Right atrium auricular region (tissue), 2 donors: ENCODE results near the gene TNS1. TPM values are rescaled to one million over a fixed set of nuclear protein-coding genes. Genes with fewer than 3 reads are reported as not detected.

Experiments
- DNase-seq: peaks from one replicate; pipeline ENCODE4 v3.0.0-alpha.2; 2019; ENCODE audit warnings: low spot score
- H3K27ac ChIP-seq, 2 donors: fragments of 200-600 bp; sonication (generic); 1 replicate in 1 of 2; 2 replicates in 1 of 2; pipeline ENCODE4 v1.5.1; 2016 to 2019
- H3K27me3 ChIP-seq, 2 donors: fragments of 200-600 bp; sonication (generic); one replicate each; pipeline versions ENCODE4 v1.5.1 to v1.6.0; 2017 to 2019
- H3K36me3 ChIP-seq: fragments of 200-600 bp; sonication (generic); one replicate; pipeline ENCODE4 v1.5.1; 2016
- H3K4me1 ChIP-seq, 2 donors: fragments of 200-600 bp; sonication (generic); one replicate each; pipeline versions ENCODE4 v1.5.1 to v1.6.0; 2017 to 2019
- H3K4me3 ChIP-seq, 2 donors: fragments of 200-600 bp; sonication (generic); 1 replicate in 1 of 2; 2 replicates in 1 of 2; pipeline ENCODE4 v1.5.1; 2017 to 2019; ENCODE audit warnings: mild to moderate bottlenecking in 1 of 2, moderate library complexity in 1 of 2
- H3K9me3 ChIP-seq, 2 donors: fragments of 200-600 bp; sonication (generic); one replicate each; pipeline ENCODE4 v1.5.1; 2019
- total RNA-seq, 2 donors: library from RNA; depleted of rRNA; stranded (reverse); fragments of >200 nt; gene quantifications; one replicate each; pipeline ENCODE4 v1.1.0, GENCODE V29; 2016
- TF ChIP-seq, protein P1 (sequence below), 2 donors: fragments of 200-600 bp; sonication (generic); IDR thresholded peaks; one replicate each; pipeline ENCODE4 v1.5.1; 2019; ENCODE audit warnings: antibody characterized with exemption in 2 of 2

Gene TNS1
- total RNA-seq, 2 donors from 2014 or later, result 393 to 720 TPM

DNA sequence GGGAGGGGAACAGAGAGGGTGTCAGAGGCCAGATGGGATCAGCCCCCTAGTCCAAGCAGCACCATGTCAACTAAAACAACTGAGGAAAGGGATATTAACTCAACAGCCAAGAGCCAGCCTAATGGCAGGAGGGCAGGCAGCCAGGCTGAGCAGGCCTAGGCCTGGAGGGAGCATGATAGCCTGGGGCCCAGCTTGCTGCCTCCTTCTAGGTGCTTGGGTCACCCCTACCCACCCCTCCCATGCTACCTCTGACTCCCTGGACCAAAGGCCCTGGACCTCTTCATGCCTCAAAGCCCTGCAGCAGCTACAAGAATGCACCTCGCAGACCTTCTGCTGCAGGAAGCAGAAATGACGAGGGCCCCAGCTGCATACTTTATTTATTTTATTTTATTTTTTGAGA lies 22.1 kb upstream of the TNS1 start:
- H3K27ac ChIP-seq, result peak overlapping the region; percentile 26 to 30
- H3K9me3 ChIP-seq, result no peaks in the 10 kb centered on the region
- no peak for DNase-seq
- no peaks in the 10 kb centered on the region for H3K27me3 ChIP-seq
- TF ChIP-seq, protein P1, sequence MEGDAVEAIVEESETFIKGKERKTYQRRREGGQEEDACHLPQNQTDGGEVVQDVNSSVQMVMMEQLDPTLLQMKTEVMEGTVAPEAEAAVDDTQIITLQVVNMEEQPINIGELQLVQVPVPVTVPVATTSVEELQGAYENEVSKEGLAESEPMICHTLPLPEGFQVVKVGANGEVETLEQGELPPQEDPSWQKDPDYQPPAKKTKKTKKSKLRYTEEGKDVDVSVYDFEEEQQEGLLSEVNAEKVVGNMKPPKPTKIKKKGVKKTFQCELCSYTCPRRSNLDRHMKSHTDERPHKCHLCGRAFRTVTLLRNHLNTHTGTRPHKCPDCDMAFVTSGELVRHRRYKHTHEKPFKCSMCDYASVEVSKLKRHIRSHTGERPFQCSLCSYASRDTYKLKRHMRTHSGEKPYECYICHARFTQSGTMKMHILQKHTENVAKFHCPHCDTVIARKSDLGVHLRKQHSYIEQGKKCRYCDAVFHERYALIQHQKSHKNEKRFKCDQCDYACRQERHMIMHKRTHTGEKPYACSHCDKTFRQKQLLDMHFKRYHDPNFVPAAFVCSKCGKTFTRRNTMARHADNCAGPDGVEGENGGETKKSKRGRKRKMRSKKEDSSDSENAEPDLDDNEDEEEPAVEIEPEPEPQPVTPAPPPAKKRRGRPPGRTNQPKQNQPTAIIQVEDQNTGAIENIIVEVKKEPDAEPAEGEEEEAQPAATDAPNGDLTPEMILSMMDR (IDR thresholded peaks at IDR 0.05), result no peak
- no peak overlapping the region for H3K4me3 ChIP-seq
- peaks cover 0 to 73% of the 10 kb centered on the region in 2 donors for H3K4me1 ChIP-seq
- no peaks in the 10 kb centered on the region for H3K36me3 ChIP-seq

DNA sequence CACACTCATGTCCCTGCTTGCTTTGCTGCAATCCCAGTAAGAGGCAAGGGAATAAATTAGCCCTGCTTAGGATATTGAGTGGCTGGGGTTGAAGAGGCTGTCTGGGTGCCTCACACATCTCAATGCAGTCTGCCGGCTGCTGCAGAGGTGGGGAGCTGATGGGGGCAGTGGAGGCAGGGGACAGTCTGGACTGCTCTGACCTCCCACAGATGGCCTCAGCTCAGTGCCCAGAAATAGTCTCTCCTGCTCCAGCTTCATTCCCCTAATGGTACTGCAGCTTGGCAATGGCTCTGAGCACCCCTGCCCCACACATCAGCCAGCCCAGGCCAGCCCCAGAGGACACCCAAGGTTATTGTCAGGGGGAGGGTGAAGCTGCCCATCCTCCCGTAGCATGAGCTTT lies 21.5 kb upstream of the TNS1 start:
- TF ChIP-seq, protein P1 (IDR thresholded peaks at IDR 0.05), result no peak
- Histone ChIP-seq H3K36me3 (no peaks in the 10 kb centered on the region), H3K4me1 (peaks cover 0 to 73% of the 10 kb centered on the region in 2 donors), H3K4me3 (no peak overlapping the region), H3K27ac (peak overlapping the region; percentile 26 to 30), H3K27me3 (no peaks in the 10 kb centered on the region), H3K9me3 (no peaks in the 10 kb centered on the region)
- DNase-seq, result no peak

DNA sequence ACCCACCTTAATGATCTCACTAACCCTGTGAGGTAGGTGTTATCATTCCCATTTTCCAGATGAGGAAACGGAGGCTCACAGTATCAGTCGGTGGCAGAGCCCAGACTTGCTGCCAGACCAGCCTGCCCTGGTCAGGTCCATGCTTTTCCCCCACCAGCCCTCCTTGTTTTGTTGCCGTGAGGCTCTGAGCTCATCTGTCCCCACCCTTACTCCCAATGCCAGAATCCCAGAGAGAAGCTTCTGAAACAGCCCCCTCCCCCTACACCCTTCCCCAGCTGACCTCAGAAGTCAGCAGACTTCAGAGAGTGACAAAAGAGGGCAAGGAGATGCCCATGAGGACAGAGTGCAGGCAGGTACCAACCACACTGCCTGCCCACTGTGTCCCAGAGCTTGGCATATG lies 20.8 kb upstream of the TNS1 start:
- TF ChIP-seq, protein P1 (IDR thresholded peaks at IDR 0.05), result no peak
- peaks cover 0 to 70% of the 10 kb centered on the region in 2 donors for H3K4me1 ChIP-seq
- H3K4me3 ChIP-seq, result no peak overlapping the region
- H3K9me3 ChIP-seq, result no peaks in the 10 kb centered on the region
- no peaks in the 10 kb centered on the region for H3K36me3 ChIP-seq
- no peaks in the 10 kb centered on the region for H3K27me3 ChIP-seq
- peak overlapping the region; percentile 26 to 30 for H3K27ac ChIP-seq
- no peak for DNase-seq

DNA sequence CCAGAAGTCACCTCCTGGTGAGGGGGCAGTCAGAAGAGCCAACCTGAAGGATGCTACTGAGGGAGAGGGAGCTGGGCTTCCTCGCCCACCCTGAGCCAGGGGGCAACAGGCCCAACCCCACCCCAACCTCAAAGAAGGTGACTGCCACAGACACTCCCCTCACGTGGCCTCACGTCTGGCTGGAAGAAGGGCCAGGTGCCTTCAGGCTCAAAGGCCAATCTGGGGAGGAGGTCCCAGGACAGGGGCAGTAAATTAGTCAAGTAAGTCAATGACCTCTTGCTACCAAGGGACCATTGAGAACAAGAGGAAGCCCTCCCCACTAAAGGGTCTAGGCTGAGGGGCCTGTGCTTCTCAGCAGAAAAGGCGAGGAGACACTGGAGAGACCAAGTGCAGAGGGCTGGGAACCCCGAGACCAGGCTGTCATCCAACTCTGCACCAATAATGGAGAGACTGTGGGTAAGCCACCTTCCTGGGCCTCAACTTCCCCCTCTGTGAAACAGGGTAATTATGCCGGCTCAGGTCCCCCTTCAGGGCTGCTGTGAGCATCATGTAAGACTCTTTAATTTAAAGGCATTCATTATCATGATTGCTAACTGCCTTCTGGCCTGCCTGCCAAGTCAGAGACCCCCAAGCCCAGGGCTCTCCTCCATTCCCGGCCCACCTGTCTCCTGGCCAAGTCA lies 20.2 kb upstream of the TNS1 start:
- Histone ChIP-seq H3K36me3 (no peaks in the 10 kb centered on the region), H3K27ac (peak overlapping the region; percentile 79 to 84), H3K9me3 (no peaks in the 10 kb centered on the region), H3K27me3 (no peaks in the 10 kb centered on the region), H3K4me3 (no peak overlapping the region), H3K4me1 (peaks cover 0 to 73% of the 10 kb centered on the region in 2 donors)
- no peak for DNase-seq
- TF ChIP-seq, protein P1 (IDR thresholded peaks at IDR 0.05), result no peak

DNA sequence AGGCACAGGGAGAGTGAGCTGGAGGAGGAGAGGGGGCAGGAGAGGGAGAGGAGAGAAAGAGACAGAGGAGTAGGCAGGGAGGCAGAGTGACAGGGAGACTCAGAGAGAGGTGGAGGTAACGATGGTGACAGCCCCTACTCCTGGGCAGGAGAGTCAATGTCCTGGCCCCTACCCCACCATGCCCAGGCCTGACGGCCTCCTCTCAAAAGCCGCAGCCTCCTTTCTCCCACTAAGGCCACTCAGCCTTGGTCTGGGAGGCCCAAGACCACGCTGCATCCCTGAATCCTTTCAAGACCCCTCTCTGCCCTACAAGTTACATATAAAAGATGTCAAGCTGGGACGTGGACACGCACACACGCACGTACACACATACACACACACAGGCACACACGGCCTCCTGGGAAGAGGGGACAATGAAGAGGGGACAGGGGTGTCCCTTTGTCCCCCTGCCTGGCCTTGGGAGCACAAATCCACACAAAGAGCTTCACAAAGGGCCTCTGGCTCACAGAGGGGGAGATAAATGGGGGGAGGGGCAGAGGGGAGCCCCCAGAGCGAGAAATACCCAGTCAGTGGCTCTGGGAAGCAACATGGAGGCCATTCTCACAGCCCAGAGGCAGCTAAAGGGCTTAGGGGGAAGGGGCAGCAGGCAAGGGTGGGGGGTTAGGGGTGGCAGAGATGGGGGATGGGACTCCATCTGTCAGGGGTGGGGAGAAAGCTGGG lies 19.5 kb upstream of the TNS1 start:
- Histone ChIP-seq H3K9me3 (no peaks in the 10 kb centered on the region), H3K4me3 (no peak overlapping the region), H3K27me3 (no peaks in the 10 kb centered on the region), H3K4me1 (peaks cover 0 to 80% of the 10 kb centered on the region in 2 donors), H3K36me3 (no peaks in the 10 kb centered on the region), H3K27ac (peak overlapping the region; percentile 79 to 84)
- no peak for DNase-seq
- TF ChIP-seq, protein P1 (IDR thresholded peaks at IDR 0.05), result no peak
